ENCODE measurements around the gene AIMP1.
"Not testable (repeated sequence)": the region's sequence is repeated elsewhere in the genome, so short reads cannot be mapped to it uniquely, and the experiment has no call there.

Gene AIMP1

GRCh38 chr4:106312997-106313522, 3.3 kb upstream of the AIMP1 start:
- FAIRE-seq, result no peak

GRCh38 chr4:106314960-106315359, 1.4 kb upstream of the AIMP1 start:
- FAIRE-seq, result no peak

- no peak for FAIRE-seq
These were observed 828 bp upstream of the AIMP1 start for GRCh38 chr4:106315476-106315967.

- FAIRE-seq, result no peak
These were observed 541 bp downstream of the AIMP1 start for GRCh38 chr4:106316773-106317409.

- FAIRE-seq, result no peak
These were observed 1.5 kb downstream of the AIMP1 start for GRCh38 chr4:106317815-106318214.

- FAIRE-seq, result no peak
These were observed 2.2 kb downstream of the AIMP1 start for GRCh38 chr4:106318511-106318910.

GRCh38 chr4:106320235-106320634, 3.9 kb downstream of the AIMP1 start:
- no peak for FAIRE-seq

- FAIRE-seq, result not testable (repeated sequence)
These were observed 4.8 kb downstream of the AIMP1 start for GRCh38 chr4:106321168-106321567.

- FAIRE-seq, result not testable (repeated sequence)
These were observed 5.5 kb downstream of the AIMP1 start for GRCh38 chr4:106321814-106322213.

GRCh38 chr4:106323119-106323518, 6.8 kb downstream of the AIMP1 start:
- FAIRE-seq, result peak; percentile 66

- FAIRE-seq, result no peak
These were observed 9.4 kb downstream of the AIMP1 start for GRCh38 chr4:106325800-106326199.

GRCh38 chr4:106329041-106329618, 12.8 kb downstream of the AIMP1 start:
- FAIRE-seq, result no peak

- FAIRE-seq, result no peak
These were observed 16.8 kb downstream of the AIMP1 start for GRCh38 chr4:106333186-106333585.

- FAIRE-seq, result no peak
These were observed 18.6 kb downstream of the AIMP1 start for GRCh38 chr4:106334741-106335470.

- no peak for FAIRE-seq
These were observed 20.3 kb downstream of the AIMP1 start for GRCh38 chr4:106336618-106337017.

- no peak for FAIRE-seq
These were observed 21.6 kb downstream of the AIMP1 start for GRCh38 chr4:106337916-106338315.

GRCh38 chr4:106338671-106339070, 22.3 kb downstream of the AIMP1 start:
- no peak for FAIRE-seq

- FAIRE-seq, result no peak
These were observed 23.1 kb downstream of the AIMP1 start for GRCh38 chr4:106339431-106339830.

GRCh38 chr4:106340774-106341173, 24.4 kb downstream of the AIMP1 start:
- FAIRE-seq, result no peak

- no peak for FAIRE-seq
These were observed 27.7 kb downstream of the AIMP1 start for GRCh38 chr4:106343865-106344646.

- no peak for FAIRE-seq
These were observed 28.3 kb downstream of the AIMP1 start for GRCh38 chr4:106344647-106344970.

GRCh38 chr4:106347167-106347566, 30.8 kb downstream of the AIMP1 start:
- FAIRE-seq, result peak; percentile 36

GRCh38 chr4:106351016-106351415, 34.7 kb downstream of the AIMP1 start:
- FAIRE-seq, result no peak

Measured in colon (tissue), 2 donors.